Psoas muscle (tissue), 8 donors: ENCODE measurements around the gene MRPL55. TPM values are rescaled to one million over a fixed set of nuclear protein-coding genes. Genes with fewer than 3 reads are reported as not detected.

Source experiments
- ATAC-seq, 4 donors: fragments of 200-7000 bp; cut with Tn5 transposase; one replicate each; pipeline ENCODE4 v1.9.1; 2020; ENCODE audit warnings: moderate library complexity in 3 of 4, mild to moderate bottlenecking in 2 of 4
- DNase-seq, 2 donors: peaks; one replicate each; pipeline ENCODE4 v3.0.0-alpha.2; 2020
- H3K27ac ChIP-seq: fragments of 200-600 bp; one replicate; pipeline ENCODE4 v1.8.0; 2022
- H3K27me3 ChIP-seq, 3 donors: fragments of 200-600 bp in 1 of 3; one replicate each; pipeline versions ENCODE4 v1.6.1 to v1.8.0; 2013 to 2022; ENCODE audit warnings: low read length in 2 of 3, mild to moderate bottlenecking in 2 of 3, moderate library complexity in 1 of 3; ENCODE audit not compliant: insufficient read depth in 3 of 3
- H3K36me3 ChIP-seq, 2 donors: fragments of 200-600 bp in 1 of 2; one replicate each; pipeline versions ENCODE4 v1.6.1 to v1.8.0; 2013 to 2022; ENCODE audit warnings: low read depth in 1 of 2, mild to moderate bottlenecking in 1 of 2, moderate library complexity in 1 of 2; ENCODE audit not compliant: insufficient read depth in 1 of 2
- H3K4me1 ChIP-seq: fragments of 200-600 bp; one replicate; pipeline ENCODE4 v1.8.0; 2022
- H3K4me3 ChIP-seq: fragments of 200-600 bp; one replicate; pipeline ENCODE4 v1.8.0; 2022; ENCODE audit warnings: mild to moderate bottlenecking
- H3K9me3 ChIP-seq: fragments of 200-600 bp; one replicate; pipeline ENCODE4 v1.8.0; 2022
- WGBS, 3 donors: extraction: QIAGEN DNeasy Blood & Tissue Kit; methylation state at CpG; one replicate each; pipeline versions ENCODE4 v1.1.6 to v1.1.7; 2013; 5-methylcytosine and 5-hydroxymethylcytosine counted together
- intact Hi-C, 2 donors: fragments of 100-400 bp; cut with DNase I; formaldehyde crosslinking; loops; one replicate each; pipeline versions ENCODE4 v1.11.0 to v1.14.2; 2022
- polyA plus RNA-seq, 3 donors: library from polyadenylated mRNA; stranded (reverse); fragments of 200-250 nt; gene quantifications; one replicate each; pipeline ENCODE4 v1.2.3, GENCODE V29; 2013
- total RNA-seq, 4 donors: library from RNA; stranded (reverse); fragmentation: NEBNext Ultra II Directional in 2 of 4; extraction: Animal tissue kit (Norgen Biotek cat#: 25700) in 2 of 4; gene quantifications; one replicate each; pipeline versions ENCODE4 v1.2.1 to v1.2.4, GENCODE V29; 2021 to 2023
- TF ChIP-seq, protein P1 (sequence below): fragments of 200-600 bp; IDR thresholded peaks from one replicate; pipeline ENCODE4 v1.8.0; 2022; ENCODE audit warnings: antibody characterized with exemption
- donor health status: healthy with polysubstance abuse.
- donor health status: DM: no; HTN: no; CAD: no; lungs with moderate emphysema.
- donor health status: Bipolar disorder and iron deficiency.
- donor health status: healthy.
- donor health status: DM: yes; HTN: yes; CAD: no.
- donor health status: DM: no; HTN: no; CAD: no.
- donor health status: DM: no; HTN: no; CAD: no.
- donor health status: DM: yes; HTN: yes; CAD: no.

Gene MRPL55
- total and polyA plus RNA-seq, 7 donors, result 35.7 to 86.2 (median 43.4) TPM

DNA sequence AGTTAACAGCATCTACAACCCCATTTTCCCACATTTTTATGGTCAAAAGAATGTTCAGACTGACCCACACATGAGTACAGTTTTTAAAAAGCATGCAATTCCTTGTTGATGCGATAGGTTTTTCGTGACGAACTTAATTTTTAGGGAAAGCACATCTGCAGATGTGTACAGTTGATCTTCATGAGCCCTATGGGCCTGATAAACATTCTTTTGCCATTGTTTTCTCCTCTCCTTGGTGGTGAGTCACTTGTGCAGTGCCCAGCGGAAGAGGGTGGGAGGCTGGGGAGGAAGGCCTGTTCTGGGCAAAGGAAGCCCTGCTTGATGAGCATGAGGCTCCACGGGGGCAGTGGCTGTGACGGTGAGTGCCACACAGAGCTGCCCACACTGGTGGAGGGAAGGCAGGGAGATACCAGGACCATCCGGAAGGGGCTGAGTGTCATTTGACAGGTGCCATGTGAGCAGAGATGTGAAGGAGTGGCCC, 21.3 kb downstream of the MRPL55 start:
- TF ChIP-seq, protein P1, sequence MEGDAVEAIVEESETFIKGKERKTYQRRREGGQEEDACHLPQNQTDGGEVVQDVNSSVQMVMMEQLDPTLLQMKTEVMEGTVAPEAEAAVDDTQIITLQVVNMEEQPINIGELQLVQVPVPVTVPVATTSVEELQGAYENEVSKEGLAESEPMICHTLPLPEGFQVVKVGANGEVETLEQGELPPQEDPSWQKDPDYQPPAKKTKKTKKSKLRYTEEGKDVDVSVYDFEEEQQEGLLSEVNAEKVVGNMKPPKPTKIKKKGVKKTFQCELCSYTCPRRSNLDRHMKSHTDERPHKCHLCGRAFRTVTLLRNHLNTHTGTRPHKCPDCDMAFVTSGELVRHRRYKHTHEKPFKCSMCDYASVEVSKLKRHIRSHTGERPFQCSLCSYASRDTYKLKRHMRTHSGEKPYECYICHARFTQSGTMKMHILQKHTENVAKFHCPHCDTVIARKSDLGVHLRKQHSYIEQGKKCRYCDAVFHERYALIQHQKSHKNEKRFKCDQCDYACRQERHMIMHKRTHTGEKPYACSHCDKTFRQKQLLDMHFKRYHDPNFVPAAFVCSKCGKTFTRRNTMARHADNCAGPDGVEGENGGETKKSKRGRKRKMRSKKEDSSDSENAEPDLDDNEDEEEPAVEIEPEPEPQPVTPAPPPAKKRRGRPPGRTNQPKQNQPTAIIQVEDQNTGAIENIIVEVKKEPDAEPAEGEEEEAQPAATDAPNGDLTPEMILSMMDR, result no peak
- H3K9me3 ChIP-seq, result no peaks in the 10 kb centered on the region
- peak overlapping the region; percentile 50 for H3K27ac ChIP-seq
- no peaks in the 10 kb centered on the region for H3K27me3 ChIP-seq
- peak; percentile 33 to 53 for DNase-seq
- intact Hi-C loops, result loop anchor here in 1 of 2 donors (10.0 kb wide), 1 partner anchor 353 kb away; the partner anchor contains the start of genes JMJD4 and SNAP47
- ATAC-seq, result peak in 2 of 4 donors; percentile 8 to 19
- peaks cover 86% of the 10 kb centered on the region for H3K4me1 ChIP-seq
- WGBS, 3 donors, result 34 to 41% (median 36%) methylated on average over 7 of the region's 7 CpGs
- peak overlapping the region; percentile 99 for H3K4me3 ChIP-seq
- H3K36me3 ChIP-seq, result peaks cover 0 to 5% of the 10 kb centered on the region in 2 donors

DNA sequence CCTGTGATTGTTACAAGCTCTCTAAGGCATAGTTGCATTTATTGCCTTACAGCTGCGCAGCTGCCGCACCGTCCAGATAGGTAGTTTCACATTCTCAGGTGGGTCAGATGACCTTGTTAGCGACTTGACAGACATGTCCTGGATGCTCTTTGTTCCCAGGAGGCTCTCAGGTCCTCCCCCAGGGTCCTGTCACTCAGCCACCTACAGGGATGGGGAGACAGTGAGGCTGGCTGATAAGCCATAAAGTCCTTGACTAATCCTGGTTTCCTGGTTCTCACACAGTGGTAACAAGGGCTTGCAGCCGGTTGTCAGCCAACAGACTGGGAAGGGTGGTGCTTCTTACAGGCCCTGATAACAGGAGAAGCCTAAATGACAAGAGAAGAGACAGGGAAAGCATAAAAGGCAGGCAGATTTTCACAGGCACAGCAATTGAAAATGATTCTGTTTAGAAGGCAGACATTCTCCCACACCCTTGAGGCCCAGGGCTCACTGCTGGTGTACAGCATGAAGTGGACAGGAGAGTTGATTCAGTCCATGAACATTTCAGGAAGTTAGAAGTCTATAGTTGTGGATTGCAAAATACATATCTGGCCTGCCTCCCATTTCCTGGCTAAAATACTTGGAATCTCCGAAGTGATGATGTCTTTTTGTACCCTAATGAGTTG, 23.7 kb downstream of the MRPL55 start:
- peak overlapping the region; percentile 99 for H3K4me3 ChIP-seq
- no peaks in the 10 kb centered on the region for H3K9me3 ChIP-seq
- peaks cover 73% of the 10 kb centered on the region for H3K4me1 ChIP-seq
- intact Hi-C loops, result loop anchor here in 1 of 2 donors (2.0 to 10.0 kb wide), 2 partner anchors 17 to 351 kb away; partner anchors contain the start of genes C1orf35, JMJD4 and SNAP47
- TF ChIP-seq, protein P1, result no peak
- peak; percentile 19 to 28 for DNase-seq
- H3K27me3 ChIP-seq, result no peaks in the 10 kb centered on the region
- peak overlapping the region; percentile 100 for H3K27ac ChIP-seq
- H3K36me3 ChIP-seq, result peaks cover 0 to 5% of the 10 kb centered on the region in 2 donors
- 27 to 40% (median 34%) methylated on average over 6 of the region's 6 CpGs for WGBS, 3 donors
- ATAC-seq, result no peak

DNA sequence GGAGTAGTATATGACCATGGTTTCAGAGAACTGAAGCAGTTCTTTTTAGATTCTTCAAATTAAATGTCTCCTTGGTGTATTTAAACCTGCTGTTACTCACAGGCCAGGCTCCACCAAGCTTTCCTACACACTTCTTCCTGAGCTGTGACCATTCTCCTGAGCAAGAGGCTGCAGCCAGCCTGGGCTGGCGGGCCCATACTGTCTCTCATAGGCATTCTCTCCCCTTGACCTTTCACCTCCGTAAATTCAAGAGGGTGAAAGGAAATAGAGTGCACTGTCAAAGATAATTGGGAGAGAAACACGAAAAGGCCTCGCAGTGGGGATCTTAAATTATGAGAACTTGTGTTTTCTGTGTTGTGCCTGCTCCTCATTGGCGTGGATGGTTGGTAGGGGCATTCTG, 24.3 kb downstream of the MRPL55 start:
- TF ChIP-seq, protein P1, result no peak
- H3K27ac ChIP-seq, result peak overlapping the region; percentile 100
- H3K9me3 ChIP-seq, result no peaks in the 10 kb centered on the region
- intact Hi-C loops, result loop anchor here in 1 of 2 donors (2.0 to 10.0 kb wide), 2 partner anchors 18 to 350 kb away; partner anchors contain the start of genes C1orf35, JMJD4 and SNAP47
- WGBS, 3 donors, result 44 to 57% (median 47%) methylated on average over 5 of the region's 5 CpGs
- ATAC-seq (no peak), DNase-seq (peak; percentile 4 to 15)
- peaks cover 67% of the 10 kb centered on the region for H3K4me1 ChIP-seq
- H3K36me3 ChIP-seq, result peaks cover 0 to 5% of the 10 kb centered on the region in 2 donors
- no peaks in the 10 kb centered on the region for H3K27me3 ChIP-seq
- H3K4me3 ChIP-seq, result peak overlapping the region; percentile 99

DNA sequence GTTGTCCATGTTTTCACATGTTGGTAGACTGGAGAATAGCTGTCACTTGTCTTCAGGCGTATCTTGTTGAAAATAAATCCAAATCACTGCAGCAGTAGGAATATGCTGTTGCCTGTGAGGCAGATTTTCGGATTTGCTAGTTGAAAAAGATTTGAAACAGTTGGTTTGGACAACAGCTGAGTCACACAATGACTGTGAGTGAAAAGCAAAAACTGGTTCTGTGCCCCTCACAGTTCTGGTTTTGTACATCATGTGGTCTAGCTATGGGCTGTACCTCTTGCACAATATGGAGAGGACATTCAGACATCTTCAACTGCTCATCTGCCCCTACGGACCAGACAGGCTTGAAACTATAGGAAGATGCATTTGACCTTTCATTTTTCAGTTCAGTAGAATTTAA, 24.8 kb downstream of the MRPL55 start:
- 6 to 14% (median 13%) methylated on average over 3 of the region's 3 CpGs for WGBS, 3 donors
- Histone ChIP-seq H3K27me3 (no peaks in the 10 kb centered on the region), H3K36me3 (peaks cover 0 to 5% of the 10 kb centered on the region in 2 donors), H3K4me3 (peak overlapping the region; percentile 99), H3K4me1 (peaks cover 62% of the 10 kb centered on the region), H3K27ac (peak overlapping the region; percentile 100), H3K9me3 (no peaks in the 10 kb centered on the region)
- intact Hi-C loops, result loop anchor here in 1 of 2 donors (2.0 to 10.0 kb wide), 2 partner anchors 18 to 350 kb away; partner anchors contain the start of genes C1orf35, JMJD4 and SNAP47
- TF ChIP-seq, protein P1, result no peak
- ATAC-seq (peak in 3 of 4 donors; percentile 20 to 60 (median 29)), DNase-seq (peak; percentile 7 to 11)
